Measurements from ENCODE around the gene ZFHX3. TPM values are rescaled to one million over a fixed set of nuclear protein-coding genes. Genes with fewer than 3 reads are reported as not detected.

The ZFHX3 gene
- total and polyA plus RNA-seq, 4 donors, result 1.5 to 5.9 (median 3.0) TPM

GRCh38 chr16:72789465-72789864 lies 258.5 kb downstream of the ZFHX3 start:
- 97% methylated on average over 7 of the region's 7 CpGs for WGBS
- Histone ChIP-seq H3K36me3 (ENCODE audit: control insufficient read depth in 4 of 4, insufficient read depth in 3 of 4, low read depth in 1 of 4, low read length in 3 of 4) (peaks cover 0 to 29% (median 3%) of the 10 kb centered on the region in 4 donors), H3K27me3 (ENCODE audit: control insufficient read depth in 4 of 4, insufficient read depth in 4 of 4, low read length in 3 of 4) (no peaks in the 10 kb centered on the region), H3K4me3 (ENCODE audit: low read depth in 1 of 3, low read length in 3 of 3) (no peak overlapping the region), H3K9ac (ENCODE audit: low read depth in 1 of 2, low read length in 2 of 2) (no peak overlapping the region), H3K9me3 (ENCODE audit: control insufficient read depth in 4 of 4, low read length in 3 of 4) (no peaks in the 10 kb centered on the region), H3K27ac (ENCODE audit: low read depth in 1 of 2, low read length in 2 of 2) (no peak overlapping the region), H3K4me1 (ENCODE audit: control insufficient read depth in 4 of 4, insufficient read depth in 4 of 4, low read length in 3 of 4) (no peaks in the 10 kb centered on the region)
- TF ChIP-seq EGR1 (IDR thresholded peaks at IDR 0.05; ENCODE audit: low read depth in 2 of 2) (no peak), HNF4A (conservative IDR thresholded peaks at IDR 0.05) (no peak), FOXA2 (IDR thresholded peaks at IDR 0.05) (no peak), TAF1 (conservative IDR thresholded peaks at IDR 0.05) (no peak), SP1 (IDR thresholded peaks at IDR 0.05) (no peak)
- no peak for DNase-seq (ENCODE audit: low spot score)

DNA sequence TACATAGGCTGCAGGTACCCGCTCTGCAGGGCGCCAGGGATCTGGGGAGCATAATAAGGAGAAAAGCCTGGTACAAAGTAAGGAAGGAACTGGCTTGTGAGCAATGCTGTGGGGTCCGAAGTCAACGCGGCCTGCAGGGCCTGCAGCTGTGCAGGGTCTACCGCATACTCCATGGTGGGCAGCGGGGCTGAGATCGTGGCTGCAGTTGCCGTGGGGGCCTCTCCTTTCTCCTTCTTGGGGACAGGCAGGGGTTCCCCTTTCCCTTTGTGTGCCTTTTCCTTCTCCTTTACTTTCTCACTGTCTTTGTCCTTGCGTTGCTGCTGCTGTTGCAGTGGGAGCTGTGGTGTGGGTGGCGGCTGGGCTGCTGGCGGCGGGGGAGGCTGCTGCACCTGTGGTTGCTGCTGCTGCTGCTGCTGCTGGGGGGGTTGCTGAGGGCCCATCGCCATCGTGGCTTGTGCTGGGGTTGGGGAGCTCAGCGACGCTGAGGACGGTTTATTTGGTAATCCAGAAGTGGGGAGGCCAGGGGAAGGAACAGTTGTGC lies 259.6 kb downstream of the ZFHX3 start:
- Histone ChIP-seq H3K4me3 (ENCODE audit: low read depth in 1 of 3, low read length in 3 of 3) (no peak overlapping the region), H3K4me1 (ENCODE audit: control insufficient read depth in 4 of 4, insufficient read depth in 4 of 4, low read length in 3 of 4) (peaks cover 0 to 1% (median 0%) of the 10 kb centered on the region in 4 donors), H3K9ac (ENCODE audit: low read depth in 1 of 2, low read length in 2 of 2) (no peak overlapping the region), H3K27ac (ENCODE audit: low read depth in 1 of 2, low read length in 2 of 2) (no peak overlapping the region), H3K9me3 (ENCODE audit: control insufficient read depth in 4 of 4, low read length in 3 of 4) (no peaks in the 10 kb centered on the region), H3K27me3 (ENCODE audit: control insufficient read depth in 4 of 4, insufficient read depth in 4 of 4, low read length in 3 of 4) (no peaks in the 10 kb centered on the region), H3K36me3 (ENCODE audit: control insufficient read depth in 4 of 4, insufficient read depth in 3 of 4, low read depth in 1 of 4, low read length in 3 of 4) (peaks cover 0 to 22% (median 1%) of the 10 kb centered on the region in 4 donors)
- WGBS, result 89% methylated on average over 18 of the region's 18 CpGs
- TF ChIP-seq MAX (IDR thresholded peaks at IDR 0.05), result no peak
- no peak for TF ChIP-seq ATF3 (IDR thresholded peaks at IDR 0.05)
- TF ChIP-seq TAF1 (conservative IDR thresholded peaks at IDR 0.05), result no peak
- TF ChIP-seq, protein P1, sequence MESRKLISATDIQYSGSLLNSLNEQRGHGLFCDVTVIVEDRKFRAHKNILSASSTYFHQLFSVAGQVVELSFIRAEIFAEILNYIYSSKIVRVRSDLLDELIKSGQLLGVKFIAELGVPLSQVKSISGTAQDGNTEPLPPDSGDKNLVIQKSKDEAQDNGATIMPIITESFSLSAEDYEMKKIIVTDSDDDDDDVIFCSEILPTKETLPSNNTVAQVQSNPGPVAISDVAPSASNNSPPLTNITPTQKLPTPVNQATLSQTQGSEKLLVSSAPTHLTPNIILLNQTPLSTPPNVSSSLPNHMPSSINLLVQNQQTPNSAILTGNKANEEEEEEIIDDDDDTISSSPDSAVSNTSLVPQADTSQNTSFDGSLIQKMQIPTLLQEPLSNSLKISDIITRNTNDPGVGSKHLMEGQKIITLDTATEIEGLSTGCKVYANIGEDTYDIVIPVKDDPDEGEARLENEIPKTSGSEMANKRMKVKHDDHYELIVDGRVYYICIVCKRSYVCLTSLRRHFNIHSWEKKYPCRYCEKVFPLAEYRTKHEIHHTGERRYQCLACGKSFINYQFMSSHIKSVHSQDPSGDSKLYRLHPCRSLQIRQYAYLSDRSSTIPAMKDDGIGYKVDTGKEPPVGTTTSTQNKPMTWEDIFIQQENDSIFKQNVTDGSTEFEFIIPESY (IDR thresholded peaks at IDR 0.05), result no peak
- no peak for TF ChIP-seq SP1 (IDR thresholded peaks at IDR 0.05)
- no peak for TF ChIP-seq FOXA1 (IDR thresholded peaks at IDR 0.05)
- TF ChIP-seq HNF4G (IDR thresholded peaks at IDR 0.05), result no peak
- TF ChIP-seq EGR1 (IDR thresholded peaks at IDR 0.05; ENCODE audit: low read depth in 2 of 2), result no peak
- no peak for TF ChIP-seq REST (IDR thresholded peaks at IDR 0.05)
- no peak for TF ChIP-seq RXRA (IDR thresholded peaks at IDR 0.05)
- no peak for TF ChIP-seq GABPA (IDR thresholded peaks at IDR 0.05 in 1 of 2, conservative IDR thresholded peaks at IDR 0.05 in 1 of 2)
- TF ChIP-seq NR2F2 (IDR thresholded peaks at IDR 0.05), result no peak
- no peak for TF ChIP-seq RAD21 (IDR thresholded peaks at IDR 0.05)
- no peak for DNase-seq (ENCODE audit: low spot score)

Data from liver (tissue), 9 donors.